Ishikawa (cell line): ENCODE data around the gene NDUFB2.

ENCODE experiments used
- CEBPB ChIP-seq: IDR thresholded peaks from 2 replicates; pipeline ENCODE4 v1.6.1; 2012
- CREB1 ChIP-seq: IDR thresholded peaks from 2 replicates; pipeline ENCODE4 v1.6.1; 2012; ENCODE audit warnings: low read depth
- EGR1 ChIP-seq: IDR thresholded peaks from 2 replicates; pipeline ENCODE4 v1.6.1; 2012
- EP300 ChIP-seq: IDR thresholded peaks from 2 replicates; pipeline ENCODE4 v1.6.1; 2012; ENCODE audit warnings: borderline replicate concordance
- FOXM1 ChIP-seq: IDR thresholded peaks from 2 replicates; pipeline ENCODE4 v1.6.1; 2012; ENCODE audit warnings: low read depth, borderline replicate concordance
- MAX ChIP-seq: IDR thresholded peaks from 2 replicates; pipeline ENCODE4 v1.6.1; 2012
- NFIC ChIP-seq: IDR thresholded peaks from 2 replicates; pipeline ENCODE4 v1.6.1; 2012
- RAD21 ChIP-seq: IDR thresholded peaks from 2 replicates; pipeline ENCODE4 v1.6.1; 2012; ENCODE audit warnings: low read depth
- REST ChIP-seq: IDR thresholded peaks from 2 replicates; pipeline ENCODE4 v1.6.1; 2012; ENCODE audit warnings: low read depth, mild to moderate bottlenecking
- TAF1 ChIP-seq: IDR thresholded peaks from 2 replicates; pipeline ENCODE4 v1.6.1; 2012; ENCODE audit warnings: low read depth, mild to moderate bottlenecking
- TCF12 ChIP-seq: IDR thresholded peaks from 2 replicates; pipeline ENCODE4 v1.6.1; 2012; ENCODE audit warnings: low read depth
- TEAD4 ChIP-seq: IDR thresholded peaks from 2 replicates; pipeline ENCODE4 v1.6.1; 2012
- USF1 ChIP-seq: IDR thresholded peaks from 2 replicates; pipeline ENCODE4 v1.6.1; 2012
- YY1 ChIP-seq: IDR thresholded peaks from 2 replicates; pipeline ENCODE4 v1.6.1; 2012; ENCODE audit warnings: low read depth
- ZBTB7A ChIP-seq: IDR thresholded peaks from 2 replicates; pipeline ENCODE4 v1.6.1; 2012; ENCODE audit warnings: low read depth

The NDUFB2 gene

DNA sequence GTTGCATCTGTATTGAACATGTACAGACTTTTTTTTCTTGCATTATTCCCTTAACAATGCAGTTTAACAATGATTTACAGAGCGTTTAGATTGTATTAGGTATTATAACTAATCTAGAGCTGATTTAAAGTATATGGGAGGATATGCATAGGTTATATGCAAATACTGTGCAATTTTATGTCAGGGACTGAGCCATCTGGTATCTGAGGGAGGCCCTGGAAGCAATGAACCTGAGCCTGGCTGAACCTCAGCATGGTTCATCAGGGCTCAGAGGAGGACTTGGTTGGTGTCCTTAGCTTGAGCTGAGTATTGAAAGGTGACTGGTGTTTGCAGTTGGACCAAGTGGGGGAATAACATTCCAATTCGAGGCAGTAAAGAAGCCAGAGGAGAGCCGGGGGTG is 19.0 kb upstream of the NDUFB2 start:
- TF ChIP-seq EGR1 (no peak), TEAD4 (no peak), ZBTB7A (no peak), CEBPB (no peak), EP300 (no peak), MAX (no peak), USF1 (no peak), YY1 (no peak), REST (no peak), TCF12 (no peak), RAD21 (no peak), TAF1 (no peak), CREB1 (no peak), FOXM1 (no peak), NFIC (no peak)

- TF ChIP-seq REST (no peak), EP300 (no peak), MAX (no peak), EGR1 (no peak), RAD21 (no peak), YY1 (no peak), USF1 (no peak), ZBTB7A (no peak), NFIC (no peak), FOXM1 (no peak), CEBPB (no peak), CREB1 (no peak), TEAD4 (no peak), TAF1 (no peak), TCF12 (no peak)
Observed at GRCh38 chr7:140678081-140678815, 18.3 kb upstream of the NDUFB2 start.

DNA sequence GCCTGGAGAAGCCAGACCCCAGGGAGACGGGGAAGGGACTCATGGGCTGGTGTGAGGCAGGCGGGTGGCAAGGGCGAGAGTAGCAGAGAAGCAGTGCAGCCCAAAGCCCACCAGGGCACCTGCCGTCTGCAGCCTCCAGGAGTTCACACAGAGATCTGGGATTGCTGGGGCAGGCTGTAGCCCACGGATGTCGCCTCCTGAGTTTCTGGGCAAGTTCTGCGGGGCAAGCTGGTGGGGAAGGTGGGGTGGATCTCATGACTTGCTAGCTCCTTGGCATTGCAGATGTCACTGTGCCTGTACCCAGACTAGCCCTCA is 17.7 kb upstream of the NDUFB2 start:
- no peak for TF ChIP-seq FOXM1
- TF ChIP-seq CEBPB, result no peak
- no peak for TF ChIP-seq CREB1
- no peak for TF ChIP-seq ZBTB7A
- no peak for TF ChIP-seq RAD21
- no peak for TF ChIP-seq NFIC
- TF ChIP-seq USF1, result no peak
- no peak for TF ChIP-seq REST
- TF ChIP-seq TAF1, result no peak
- no peak for TF ChIP-seq MAX
- TF ChIP-seq TEAD4, result no peak
- no peak for TF ChIP-seq YY1

GRCh38 chr7:140679186-140679585 is 17.3 kb upstream of the NDUFB2 start:
- TF ChIP-seq REST, result no peak
- no peak for TF ChIP-seq TCF12
- no peak for TF ChIP-seq CEBPB
- no peak for TF ChIP-seq ZBTB7A
- no peak for TF ChIP-seq EGR1
- TF ChIP-seq TAF1, result no peak
- TF ChIP-seq TEAD4, result no peak
- no peak for TF ChIP-seq MAX
- TF ChIP-seq FOXM1, result no peak
- no peak for TF ChIP-seq USF1
- no peak for TF ChIP-seq CREB1
- TF ChIP-seq EP300, result no peak
- TF ChIP-seq NFIC, result no peak
- no peak for TF ChIP-seq YY1
- no peak for TF ChIP-seq RAD21
